Activated T-cell treated with anti-CD3 and anti-CD28 coated beads for 48 hours (primary cell): ENCODE measurements around the gene PDE7B.

Experiments
- DNase-seq: peaks from one replicate; pipeline ENCODE4 v3.0.0-alpha.2; 2020; ENCODE audit warnings: low read depth

PDE7B gene

GRCh38 chr6:135851442-135852271, at the start of gene PDE7B:
Gene PDE7B (plus strand): TSS chr6:135851701.
- DNase-seq: peak; percentile 27

- no peak for DNase-seq
Observed at GRCh38 chr6:135801755-135802465, 49.6 kb upstream of the PDE7B start.

DNA sequence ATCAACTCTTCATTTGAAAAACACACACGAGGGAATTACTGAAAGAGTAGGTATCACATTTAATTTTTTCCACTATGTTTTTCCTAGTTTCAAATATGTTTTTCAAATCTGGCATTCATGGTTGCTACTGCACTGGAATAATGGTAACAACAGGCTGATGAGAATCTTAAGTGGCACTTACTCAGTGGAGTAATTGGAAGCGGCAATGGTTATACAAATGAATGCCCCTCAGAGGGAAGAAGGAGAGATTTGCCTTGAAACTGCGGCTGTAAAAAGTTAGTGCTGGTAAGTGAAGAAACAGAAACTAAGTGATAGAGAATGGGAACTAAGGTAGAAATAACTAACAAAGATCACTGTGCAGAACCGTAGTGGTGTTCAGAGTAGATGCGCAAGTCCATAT, 41.0 kb upstream of the PDE7B start:
- DNase-seq: no peak

DNA sequence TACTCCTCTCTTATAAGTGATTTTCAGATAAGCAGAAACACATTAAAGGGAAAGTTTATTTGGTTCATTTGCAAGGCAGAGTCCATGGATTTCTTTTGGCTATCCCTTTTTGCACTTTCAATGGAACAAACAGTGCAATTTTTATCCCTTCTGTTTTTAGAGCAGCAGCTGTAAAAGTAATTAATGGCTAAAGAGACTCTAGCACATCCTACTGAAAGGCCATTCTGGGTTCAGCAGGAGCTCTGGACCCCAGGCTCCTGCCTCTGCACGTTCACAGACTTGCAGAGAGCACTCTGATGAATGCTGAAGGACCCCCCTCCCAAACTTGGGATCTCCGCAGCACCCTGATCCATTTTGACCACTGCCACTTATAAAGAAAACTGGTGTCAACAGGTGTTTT, 40.3 kb upstream of the PDE7B start:
- no peak for DNase-seq

- DNase-seq: no peak
Observed at GRCh38 chr6:135811644-135812526, 39.6 kb upstream of the PDE7B start.

GRCh38 chr6:135813401-135813800, 38.1 kb upstream of the PDE7B start:
- DNase-seq: no peak

DNA sequence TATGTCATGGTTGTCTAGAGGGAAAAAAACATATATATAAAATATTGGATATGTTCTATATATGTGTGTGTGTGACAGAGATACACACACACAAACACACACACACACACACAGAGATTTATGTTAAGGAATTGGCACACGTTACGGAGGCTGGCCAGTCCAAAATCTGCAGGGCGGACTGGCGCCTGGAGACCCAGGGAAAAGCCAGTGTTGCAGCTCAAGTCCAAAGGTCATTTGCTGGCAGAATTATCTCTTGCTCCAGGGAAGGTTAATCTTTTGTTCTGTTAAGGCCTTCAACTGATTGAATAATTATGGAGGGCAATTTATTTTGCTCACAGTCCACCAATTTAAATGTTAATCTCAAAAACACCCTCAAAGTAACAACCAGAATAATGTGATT, 37.5 kb upstream of the PDE7B start:
- no peak for DNase-seq

GRCh38 chr6:135815216-135815615, 36.3 kb upstream of the PDE7B start:
- DNase-seq: no peak

DNA sequence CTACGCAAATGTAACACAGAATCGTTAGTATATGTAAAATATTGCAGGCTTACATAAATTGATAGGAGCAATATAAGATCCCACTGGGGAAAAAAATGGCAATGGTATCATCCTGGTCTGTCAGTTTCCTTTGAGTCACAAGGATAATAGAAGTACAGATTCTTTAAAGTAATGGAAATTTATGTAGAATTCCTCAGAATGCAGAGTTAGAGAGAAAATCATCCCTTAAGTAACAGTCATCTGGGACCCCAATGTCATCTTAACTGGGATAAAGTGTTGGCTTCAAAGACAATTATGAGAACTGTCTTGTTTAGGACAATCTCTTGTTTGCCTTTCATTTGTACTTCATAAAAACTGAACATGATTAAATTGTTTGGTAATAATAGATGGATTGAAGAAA, 34.5 kb upstream of the PDE7B start:
- no peak for DNase-seq

DNA sequence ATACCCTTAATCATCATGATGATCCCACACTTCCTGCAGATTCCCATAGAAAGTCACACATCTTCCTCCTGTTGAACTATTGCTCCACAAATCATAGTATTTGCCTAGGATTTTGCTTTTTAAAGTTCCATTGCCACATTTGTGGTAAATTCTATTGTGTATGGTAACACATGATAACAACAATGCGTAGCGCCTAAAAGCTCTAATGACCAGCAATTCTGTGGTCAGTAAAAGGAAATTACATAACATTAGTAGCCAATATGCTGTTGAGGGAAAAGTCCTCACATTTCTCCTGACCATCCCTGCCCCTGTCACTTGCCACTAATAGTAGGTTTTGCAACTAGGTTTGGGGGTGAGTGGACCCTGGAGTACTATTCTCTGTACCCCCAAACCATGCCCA, 31.8 kb upstream of the PDE7B start:
- no peak for DNase-seq

DNA sequence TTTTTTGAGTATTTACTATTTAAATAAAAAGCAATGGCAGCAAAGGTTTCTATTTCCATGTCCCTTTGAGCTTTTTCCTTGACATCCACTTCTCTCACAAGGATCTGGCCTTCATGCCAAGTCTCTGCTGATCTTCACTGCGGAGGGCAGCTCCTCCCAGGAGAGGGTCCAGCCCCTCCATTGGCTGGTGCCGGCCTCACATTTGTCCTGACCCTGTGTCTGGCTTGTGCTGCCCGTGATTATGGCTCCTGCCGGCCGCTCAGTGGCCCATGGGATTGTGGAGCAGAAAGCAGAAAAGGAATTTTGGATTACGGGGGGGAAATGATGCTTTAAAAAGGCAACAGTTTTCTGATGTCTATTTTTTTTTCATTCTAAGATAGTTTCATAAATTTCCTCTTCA, 31.2 kb upstream of the PDE7B start:
- DNase-seq: no peak

GRCh38 chr6:135823851-135824250, 27.6 kb upstream of the PDE7B start:
- no peak for DNase-seq

DNA sequence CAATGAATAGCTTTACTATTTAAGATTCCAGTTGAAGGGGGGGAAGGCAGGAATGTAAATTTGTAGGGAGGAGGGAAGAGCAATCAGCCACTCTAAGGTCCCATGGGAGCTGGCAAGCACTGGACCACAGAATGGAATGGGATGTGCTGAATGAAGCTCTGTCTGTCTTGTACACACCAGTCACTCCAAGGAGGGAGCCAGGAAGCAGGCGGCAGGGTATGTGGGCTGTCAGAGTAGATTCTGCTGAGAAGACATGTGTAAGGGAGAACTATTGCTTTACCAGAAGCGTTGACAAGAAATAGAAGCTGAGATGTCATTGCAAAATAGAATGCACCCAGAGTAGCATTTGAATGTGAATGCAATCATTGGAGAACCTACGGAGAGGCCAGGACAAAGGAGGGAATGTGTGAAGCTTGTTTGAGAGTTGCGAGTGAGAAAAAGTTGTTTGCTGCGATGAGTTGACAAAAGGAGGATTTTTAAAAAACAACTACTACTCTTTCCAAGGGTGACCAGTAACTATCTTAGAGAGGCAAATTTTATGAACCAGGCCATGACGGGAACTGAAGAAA, 25.2 kb upstream of the PDE7B start:
- DNase-seq: no peak

GRCh38 chr6:135828021-135828420, 23.5 kb upstream of the PDE7B start:
- DNase-seq: no peak

DNA sequence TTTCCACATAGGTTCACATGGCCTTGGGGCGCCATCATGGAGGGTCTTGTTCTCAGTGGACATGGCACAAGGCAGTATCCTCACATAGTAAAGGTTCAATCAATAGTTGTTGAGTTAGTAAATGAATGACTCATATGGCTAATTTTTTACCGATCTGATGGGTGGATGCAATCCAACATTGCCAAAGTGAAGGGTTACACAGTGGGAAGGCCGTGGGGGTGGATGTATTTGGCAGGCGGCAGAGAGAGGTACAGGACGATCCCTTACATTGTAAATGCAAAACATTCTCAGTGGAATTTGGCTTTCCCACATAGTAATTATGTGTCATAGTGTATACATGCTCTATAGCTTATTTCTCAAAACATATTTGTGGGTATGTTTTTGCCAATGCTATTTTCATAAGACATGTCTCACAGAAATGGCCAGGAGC, 21.0 kb upstream of the PDE7B start:
- no peak for DNase-seq

DNA sequence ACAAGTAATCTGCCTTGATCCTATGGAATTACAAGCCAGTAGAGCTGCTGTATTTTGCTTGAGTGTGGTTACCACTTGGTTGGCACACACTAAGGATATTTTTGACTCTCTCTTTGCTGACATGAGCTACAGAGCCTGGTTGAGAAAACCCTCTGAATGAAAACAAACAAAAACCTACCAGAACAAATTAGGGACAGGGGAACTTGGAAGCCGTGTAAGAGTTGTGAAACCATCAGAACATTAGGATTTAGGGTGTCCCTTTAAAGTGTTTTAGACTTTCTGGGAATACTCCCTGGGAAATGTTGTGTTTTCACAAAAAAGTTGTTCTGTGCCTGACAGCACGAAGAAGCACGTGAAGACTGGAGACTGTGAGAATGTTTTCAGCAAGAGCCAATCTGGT, 20.5 kb upstream of the PDE7B start:
- no peak for DNase-seq

DNA sequence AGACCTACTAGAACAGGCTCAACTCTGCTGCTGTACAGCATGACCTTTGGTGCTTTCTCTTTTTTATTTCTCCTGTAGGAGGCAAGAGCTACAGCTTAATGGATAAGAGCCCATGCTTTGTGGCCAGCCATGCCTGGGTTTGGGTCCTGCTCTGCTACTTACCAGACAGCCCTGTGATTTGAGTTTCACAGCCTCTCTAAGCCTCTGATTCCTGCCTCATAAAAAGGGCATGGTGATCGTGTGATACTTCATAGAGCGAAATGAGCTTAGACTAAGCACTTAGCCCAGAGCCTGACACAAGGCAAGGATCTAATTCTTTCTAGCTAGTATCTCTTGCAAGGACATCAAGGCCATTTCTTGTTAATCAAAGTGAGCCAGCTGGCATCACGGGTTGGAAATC, 19.3 kb upstream of the PDE7B start:
- no peak for DNase-seq

GRCh38 chr6:135833771-135834170, 17.7 kb upstream of the PDE7B start:
- no peak for DNase-seq

DNA sequence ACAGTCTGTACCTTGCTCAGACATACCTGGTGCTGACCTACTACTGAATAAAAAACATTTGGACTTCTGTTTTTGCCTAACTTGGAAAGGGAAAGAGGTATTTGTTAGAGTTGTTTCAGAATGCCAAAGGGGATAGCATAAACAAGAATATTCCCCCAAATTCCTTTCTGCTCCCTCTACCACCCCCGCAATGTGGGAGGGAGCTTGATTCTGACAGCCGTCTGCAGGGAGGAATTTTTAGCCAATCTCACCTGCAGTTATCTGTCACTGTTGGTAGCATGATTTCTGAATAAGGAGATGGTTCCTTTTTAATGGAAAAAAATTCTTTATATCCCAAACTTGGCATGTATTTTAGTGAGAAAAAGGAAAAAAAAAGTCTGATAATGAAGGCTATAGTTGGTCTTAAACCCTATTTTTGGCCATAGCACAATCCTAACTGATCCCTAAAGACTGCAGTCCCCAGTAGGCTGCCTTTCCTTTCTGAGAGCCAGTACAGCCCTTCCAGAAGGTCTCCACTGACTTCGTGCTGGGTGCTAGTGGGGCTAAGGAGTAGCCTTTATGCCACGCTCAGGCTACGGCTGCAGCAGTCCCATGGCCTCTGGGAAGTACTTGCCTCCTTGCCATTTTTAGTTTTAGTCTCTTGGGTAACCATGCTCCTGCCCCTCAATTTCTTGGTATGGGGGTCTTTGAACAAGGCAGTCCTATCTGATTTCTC, 13.6 kb upstream of the PDE7B start:
- no peak for DNase-seq

DNA sequence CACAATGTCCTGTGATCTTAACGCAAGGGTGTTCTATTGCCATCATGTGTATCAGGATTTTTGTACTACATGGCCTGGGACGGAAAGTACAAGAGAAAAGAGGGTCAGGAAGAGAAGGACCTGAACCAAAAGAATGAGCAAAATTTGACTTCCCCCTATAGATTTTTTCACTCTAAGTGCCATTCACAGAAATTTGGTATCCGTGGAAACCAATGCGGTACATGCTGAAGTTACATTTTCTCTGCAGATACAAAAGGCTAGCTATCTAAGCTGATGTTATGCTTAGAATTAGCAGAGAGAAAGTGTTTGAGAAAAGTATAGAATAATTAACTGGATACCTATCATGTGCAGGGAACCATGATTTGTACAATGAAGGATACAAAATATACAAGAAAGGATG, 12.4 kb upstream of the PDE7B start:
- DNase-seq: no peak

GRCh38 chr6:135842618-135843392, 8.7 kb upstream of the PDE7B start:
- DNase-seq: no peak
